DLD1 (cell line): ENCODE results near the gene SPINK8.
"Not testable (repeated sequence)": the region's sequence is repeated elsewhere in the genome, so short reads cannot be mapped to it uniquely, and the experiment has no call there.

ENCODE experiments used
- in situ Hi-C: cut with HindIII; loops from 2 replicates; pipeline ENCODE4 v1.10.0; 2017; ENCODE audit warnings: low sequenced_read_pairs

SPINK8 gene

DNA sequence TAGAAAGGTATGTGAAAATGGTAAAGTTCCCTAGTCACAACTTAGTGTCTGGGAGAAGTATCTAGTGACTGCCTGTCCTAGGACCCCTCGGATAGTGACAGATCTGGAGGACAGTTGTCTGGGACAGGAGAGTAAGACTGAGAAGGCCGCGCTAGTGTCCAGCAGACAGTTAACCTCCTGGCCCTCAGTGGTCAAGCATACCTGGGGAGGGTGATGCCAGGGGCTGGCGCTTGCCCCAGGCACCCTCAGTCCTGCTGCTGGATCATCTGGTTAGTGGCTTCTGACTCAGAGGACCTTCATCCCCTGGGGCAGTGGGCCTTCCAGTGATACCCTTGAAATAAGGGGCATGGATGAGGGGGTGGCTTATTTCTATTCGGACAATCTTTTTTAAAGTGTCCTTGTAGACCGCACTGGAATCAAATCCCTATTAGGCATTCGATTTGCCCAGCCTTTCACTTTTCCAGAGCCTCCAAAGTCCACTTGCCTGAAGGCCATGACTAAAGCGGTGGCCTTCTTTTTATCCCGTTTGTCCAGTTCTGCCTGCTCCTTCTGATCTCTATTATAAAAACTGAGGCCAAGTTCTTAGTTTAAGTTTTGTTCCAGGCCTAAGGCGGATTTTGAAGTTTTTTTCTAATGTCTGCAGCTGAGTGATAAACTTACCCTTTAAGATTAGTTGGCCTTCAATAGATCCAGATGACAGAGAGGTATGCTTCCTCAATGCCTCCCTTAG, 1.6 kb downstream of the SPINK8 start:
- in situ Hi-C loops = not testable (repeated sequence)

DNA sequence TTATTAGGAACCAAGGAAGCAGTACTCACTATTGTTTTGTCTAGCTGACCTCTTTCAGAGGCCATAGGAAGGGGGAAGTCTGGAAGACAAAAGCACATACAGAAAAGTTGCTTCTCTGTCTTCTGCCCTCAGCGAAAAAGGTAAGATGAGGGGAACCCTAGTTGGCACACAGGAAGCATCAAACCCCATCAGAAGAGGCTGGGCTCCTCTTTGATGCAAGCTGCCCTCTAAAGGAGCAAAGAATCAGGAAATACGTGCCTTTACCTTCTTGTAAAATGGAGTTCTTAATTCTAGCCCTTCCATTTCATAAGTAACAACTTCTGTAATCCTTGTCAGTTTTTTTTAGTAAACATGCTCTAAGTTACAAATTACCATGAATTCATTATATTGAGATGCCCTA, 12.5 kb downstream of the SPINK8 start:
- in situ Hi-C loops = no loop called here

DNA sequence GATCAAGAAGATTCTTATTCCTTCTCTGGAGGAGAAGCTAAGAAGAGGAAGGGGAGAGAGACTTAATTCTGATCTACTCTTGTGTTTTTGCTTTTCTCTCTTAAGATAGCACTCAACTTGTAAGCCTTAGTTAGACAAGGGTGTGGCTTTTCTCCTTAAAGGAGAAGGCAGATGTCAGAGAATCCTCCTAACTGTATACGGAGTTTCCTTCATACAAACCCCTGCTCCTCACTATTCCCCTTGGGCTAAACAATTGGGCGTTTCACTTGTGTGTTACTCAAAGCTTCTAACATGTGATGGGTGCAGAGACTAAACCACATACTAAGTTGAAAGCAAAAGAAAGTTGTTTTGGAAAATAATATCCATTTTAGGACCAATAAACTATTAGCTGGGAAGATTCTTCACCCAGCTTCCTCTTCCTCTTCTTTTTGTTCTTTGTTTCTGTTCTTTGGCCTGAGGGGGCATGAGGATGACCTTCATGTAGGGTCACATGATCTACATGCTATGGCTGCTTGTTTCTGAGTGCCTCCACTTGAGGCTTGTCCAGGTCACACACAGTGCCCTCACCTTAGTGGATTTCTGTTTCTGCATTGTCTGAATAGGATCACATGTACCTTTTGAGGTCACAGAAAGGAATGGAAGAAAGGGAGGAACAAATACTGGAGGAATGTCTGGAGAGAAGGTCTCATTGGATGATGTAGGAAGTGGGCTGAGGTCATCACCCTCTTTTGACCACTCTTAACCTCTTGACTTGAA, 14.6 kb downstream of the SPINK8 start:
- in situ Hi-C loops = no loop called here

DNA sequence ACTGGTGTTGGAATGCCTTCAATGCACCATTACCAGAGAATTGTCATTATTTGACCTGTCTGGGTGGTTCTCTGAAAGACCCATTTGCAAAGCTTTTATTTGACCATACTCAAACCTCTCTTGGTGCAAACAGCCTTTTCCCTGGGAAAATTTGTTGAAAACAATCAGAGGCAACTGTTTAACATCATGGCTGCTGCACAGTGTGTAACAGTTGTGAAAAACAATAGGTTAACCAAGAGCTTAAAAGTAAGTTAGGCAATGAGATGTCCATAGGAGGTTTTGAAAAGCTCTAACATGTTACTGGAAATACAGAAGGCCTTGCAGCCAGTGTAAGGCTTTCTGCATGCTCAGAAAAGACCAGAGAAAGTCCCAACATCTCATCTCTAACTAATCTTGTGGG, 18.9 kb downstream of the SPINK8 start:
- in situ Hi-C loops = no loop called here

DNA sequence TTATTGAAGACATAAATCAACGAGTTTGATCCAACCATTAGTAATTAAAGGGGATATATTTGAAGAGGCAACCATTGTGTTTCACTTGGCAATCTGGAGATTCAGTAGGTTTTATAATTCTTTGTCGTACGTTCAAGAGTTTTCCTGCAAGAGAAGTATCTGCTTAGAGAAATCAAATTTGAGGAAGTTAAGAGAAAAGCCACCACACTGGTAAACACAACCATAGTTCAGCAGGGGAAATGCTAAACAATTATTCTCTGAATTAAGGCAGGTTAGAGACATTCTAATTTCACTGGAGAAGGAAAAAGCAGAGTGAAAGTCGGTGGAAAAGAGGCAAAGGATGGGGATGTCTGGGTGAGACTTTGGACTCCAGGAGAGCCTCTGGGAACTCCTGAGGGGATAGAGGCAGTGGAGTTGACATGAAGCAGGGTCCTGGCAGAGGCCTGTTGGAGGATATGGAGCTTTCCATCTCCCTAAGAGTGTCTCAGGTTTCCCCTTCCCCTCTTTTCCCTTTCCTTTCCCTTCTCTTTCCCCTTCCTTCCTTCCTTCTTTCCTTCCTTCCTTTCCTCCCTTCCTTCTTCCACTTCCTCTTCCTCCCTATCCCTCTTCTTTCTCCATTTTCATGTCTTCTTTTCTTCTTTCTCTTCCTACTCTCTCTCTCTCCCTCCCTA, 26.5 kb downstream of the SPINK8 start:
- in situ Hi-C loops = no loop called here

DNA sequence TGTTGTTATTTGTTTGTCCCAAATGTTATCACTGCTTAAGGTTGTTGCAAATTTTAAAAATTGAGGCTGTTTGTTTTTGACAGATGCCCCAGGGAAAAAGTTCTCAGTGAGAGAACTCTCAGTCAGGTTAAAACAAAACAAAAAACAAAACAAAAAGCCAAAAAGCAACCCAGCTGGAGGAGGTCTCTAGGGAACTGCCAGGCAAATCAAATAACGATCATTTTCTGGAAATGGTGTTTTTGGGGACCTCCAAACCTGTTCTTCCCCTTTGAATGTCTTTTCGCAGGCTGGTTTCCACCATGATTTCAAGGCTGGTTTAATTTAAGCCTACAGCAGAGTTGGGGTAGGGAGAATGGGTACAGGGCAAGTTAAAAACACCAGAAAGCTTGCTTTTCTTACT, 27.2 kb downstream of the SPINK8 start:
- in situ Hi-C loops = no loop called here

DNA sequence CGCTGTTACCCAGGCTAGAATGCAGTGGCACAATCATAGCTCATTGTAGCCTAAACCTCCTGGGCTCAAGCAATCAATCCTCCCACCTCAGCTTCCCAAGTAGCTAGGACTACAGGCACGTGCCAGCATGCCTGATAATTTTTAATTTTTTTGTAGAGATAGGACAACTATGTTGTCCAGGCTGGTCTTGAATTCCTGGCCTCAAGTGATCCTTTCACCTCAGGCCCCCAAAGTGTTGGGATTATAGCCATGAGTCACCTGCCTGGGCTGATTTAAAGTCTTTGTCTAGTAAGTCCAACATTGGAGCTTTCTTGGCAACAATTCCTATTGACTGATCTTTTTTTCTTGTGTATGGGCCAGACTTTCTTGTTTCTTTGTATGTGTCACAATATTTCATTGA, 28.1 kb downstream of the SPINK8 start:
- in situ Hi-C loops = no loop called here

DNA sequence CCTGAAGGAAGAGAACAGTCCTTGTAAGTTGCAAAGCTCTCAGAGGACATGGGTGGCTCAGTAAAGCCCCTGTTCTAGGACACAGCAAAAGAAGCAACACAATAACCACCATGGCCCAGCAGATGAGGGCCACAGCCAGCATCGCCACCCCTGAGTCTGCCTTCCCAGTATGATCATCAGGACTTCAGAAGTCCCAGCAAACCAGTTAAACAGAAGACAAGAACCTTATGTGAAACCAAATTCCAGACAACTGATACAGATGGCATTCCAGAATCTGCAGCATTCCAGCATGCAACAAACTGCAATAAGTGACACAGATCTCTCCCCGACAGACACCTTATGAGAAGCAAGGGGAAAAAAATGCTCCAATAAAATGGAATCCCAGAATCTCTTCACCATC, 30.4 kb downstream of the SPINK8 start:
- in situ Hi-C loops = no loop called here

DNA sequence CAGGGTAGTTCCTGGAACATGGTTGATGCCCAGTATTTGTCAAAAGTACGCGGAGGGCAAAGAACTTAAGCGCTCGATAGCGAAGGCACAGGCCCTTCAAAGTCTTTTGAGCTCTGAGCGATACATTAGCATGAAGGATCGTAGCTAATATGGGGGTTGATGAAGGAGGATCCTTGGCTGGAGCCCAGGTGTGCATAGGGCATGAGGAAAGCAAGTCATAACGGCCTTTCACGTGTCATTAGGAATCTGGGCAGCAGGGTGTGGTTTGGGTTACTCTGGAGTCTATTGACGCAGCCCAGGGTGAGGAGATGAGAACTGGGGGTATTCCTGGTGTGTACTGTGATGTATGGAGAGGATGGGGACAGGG, 31.7 kb downstream of the SPINK8 start:
- in situ Hi-C loops = no loop called here

DNA sequence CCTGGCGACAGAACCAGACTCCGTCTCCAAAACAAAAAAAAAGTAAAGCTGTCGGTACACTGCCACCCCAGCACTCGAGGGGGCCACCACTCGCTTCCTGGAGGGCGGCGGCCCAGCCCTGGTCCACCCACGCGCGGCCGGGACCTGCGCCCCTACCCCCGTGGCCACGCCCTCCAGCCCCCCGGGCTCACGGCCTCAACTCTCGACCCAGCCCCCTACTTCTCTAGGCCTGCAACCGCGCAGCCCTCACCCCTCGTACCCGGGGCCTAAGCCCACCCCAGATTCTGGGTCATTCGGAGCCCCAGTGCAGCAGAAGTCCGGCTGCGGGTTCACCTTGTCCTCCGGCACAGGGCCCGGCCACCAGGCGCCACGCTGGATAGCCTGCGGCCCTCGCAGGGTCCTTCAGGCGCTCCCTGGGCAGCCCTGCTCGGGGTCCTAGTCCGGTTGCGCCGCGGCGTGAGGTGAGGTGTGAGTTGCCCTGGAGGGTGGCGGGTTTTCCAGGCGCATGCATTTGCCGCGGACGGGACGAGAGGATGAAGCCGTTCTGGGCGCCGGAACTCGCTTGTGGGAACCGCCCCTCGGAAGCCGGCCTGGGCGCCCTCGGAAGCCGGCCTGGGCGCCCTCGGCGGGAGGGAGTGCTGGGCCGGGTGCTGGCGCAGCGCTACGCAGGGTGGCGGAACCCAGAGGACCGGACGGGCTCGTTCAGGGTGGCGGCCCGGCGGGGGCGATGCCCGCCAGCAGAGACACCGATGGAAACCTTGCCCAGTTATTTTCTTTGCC, 32.3 kb downstream of the SPINK8 start, which contains the start of gene NME6:
Gene NME6, minus strand, starts transcription at position 348 of the 780 bp plus-strand sequence.
- in situ Hi-C loops = no loop called here

DNA sequence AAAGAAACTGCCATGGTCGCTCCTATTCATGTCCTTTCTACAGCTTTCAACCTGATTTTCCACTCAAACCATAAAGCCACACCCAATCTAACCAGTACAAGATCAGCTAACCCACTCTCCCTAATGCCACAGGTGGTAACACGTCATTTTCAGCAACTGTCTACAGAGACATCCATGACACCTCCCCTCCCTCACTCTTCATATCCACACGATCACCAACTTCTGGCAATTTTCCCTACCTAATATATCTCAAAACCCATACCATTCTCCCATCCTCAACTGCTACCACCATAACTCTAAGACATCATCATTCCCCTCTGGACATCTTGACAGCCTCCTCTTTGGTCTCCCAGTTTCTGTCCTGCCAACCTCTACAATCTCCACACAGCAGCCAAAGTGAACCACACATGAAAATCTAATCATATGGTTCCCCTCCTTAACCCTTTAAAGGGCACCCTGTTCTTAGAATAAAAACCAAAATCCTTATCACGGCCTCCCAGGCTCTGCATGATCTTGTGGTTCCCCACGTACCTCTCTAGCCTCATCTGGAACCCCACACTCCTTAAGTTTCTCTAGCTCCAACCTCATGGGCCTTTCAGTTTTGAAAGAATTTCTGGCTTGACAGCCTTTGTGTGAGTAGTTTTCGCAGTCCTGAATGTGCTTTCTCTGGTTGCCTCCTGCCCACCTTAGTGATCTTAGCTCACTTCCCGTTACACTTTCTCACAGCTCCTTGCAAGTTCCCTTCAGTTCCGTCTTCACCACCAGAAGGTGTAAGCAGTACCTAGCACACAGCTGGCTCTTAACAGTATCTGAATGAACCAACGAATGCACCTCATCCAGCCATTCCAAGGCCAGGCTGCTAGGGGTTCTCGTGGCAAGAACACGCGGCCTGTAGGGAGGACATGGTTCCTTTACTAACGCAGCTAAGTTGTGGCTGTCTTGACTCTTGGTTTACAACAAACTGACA, 33.4 kb downstream of the SPINK8 start:
- in situ Hi-C loops = no loop called here

DNA sequence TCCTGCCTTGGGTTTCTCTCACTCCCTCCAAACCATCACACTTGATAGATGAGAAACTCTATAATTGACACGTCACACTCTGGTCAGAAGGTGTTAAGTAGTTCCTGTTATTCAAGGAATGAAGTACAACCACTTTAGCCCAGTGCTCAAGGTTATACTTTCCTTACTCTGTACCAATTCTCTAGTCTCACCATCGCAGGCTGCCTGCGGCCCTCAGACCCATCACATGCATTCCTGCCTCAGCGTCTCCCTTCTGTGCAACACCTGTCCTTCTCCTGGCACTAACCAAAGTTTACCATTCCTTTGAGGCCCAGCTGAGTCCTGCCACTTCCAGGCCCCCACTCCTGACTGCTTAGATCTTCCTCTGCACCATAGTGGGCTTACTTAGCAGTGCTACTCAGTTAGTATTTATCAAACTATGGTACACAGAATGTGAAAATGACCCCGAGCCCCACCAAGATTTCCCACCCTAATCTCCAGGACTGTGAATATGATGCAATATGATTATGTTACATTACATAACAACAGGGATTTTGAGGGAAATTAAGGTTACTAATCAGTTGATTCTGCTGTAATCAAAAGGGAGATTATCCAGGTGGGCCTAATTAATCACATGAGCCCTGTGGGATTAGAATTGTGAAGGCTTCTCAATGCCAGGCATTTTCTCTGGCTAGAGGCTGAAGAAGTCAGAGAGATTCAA, 36.2 kb downstream of the SPINK8 start:
- in situ Hi-C loops = no loop called here

DNA sequence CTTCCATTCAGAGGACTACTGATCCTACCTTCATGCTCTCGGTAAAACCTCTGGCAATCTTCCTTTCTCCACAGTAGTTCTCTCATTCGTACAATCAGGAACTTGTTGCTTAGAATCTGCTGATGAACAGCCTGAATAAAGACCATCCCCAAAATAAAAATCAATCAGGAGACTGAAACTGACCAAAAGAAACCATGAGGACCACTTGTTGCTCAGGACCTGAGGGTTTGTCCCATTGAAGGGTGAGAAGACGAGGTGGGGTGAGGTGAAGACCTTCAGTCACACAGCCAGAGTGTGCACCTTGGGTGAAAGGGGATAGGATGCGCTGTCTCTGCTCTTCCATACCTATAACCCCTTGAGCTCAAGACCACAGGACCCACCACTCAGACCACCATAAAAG, 36.8 kb downstream of the SPINK8 start:
- in situ Hi-C loops = no loop called here

DNA sequence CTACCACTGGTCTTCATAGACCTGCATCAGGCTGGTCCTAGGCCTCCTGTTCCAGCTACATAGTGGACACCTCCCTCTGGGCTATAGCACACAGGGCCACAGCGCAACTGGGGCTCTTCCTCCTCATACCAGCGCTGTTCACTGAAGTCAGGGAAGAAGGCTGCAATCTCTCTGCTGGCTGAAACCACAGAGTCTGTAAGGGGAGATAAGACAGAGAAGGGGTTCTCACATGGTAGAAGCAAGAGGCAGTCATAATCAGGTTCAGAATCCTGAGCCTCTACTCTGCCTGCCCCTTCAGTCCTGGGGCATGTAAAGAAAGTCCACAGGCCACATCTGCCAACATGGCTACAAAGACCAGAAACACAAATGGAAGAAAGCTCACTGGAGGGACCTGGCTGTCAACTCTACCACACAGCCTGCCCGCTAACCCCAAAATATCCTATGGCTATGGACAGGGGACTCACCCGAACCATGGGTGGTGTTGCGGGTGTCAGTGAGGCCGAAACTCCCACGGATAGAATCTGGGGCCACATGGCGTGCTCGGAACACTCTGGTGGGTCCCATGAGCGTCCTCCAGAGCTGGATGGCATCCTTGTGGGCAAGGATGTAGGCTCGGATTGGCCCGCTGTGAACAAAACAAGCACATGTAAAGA, 38.7 kb downstream of the SPINK8 start:
- in situ Hi-C loops = no loop called here

DNA sequence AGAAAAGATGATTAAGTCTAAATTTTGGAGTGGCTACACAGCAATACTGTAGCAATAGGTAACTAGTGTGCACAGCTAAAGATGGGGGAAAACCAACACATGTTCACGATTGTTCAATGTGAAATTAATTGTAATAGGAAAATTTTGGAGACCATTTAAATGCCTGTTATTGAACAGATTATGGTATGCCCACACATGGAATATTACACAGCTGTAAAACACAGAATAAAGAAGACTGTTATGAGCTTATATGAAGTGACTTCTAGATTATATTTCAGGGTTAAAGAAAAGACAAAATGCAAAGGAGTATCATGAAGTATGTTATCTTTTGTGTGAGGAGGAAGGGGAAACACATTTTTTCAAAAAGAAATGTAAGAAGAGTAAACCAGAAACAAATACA, 43.8 kb downstream of the SPINK8 start:
- in situ Hi-C loops = no loop called here

DNA sequence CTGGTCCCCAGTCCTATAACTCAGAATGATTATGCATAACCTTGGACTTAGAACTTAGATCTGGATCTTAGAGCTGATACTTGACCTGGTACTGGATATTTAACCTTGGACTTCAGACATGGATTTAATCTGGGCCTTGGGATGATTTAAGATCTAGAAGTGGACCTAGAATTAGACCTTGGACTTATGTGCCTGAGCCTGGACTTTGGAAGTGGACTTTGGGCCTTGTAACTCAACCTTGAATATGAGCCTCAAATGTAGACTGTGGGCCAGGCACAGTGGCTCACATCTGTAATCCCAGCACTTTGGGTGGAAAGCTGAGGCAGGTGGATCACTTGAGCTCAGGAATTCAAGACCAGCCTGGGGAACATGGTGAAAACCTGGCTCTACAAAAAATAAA, 46.4 kb downstream of the SPINK8 start:
- in situ Hi-C loops = no loop called here

DNA sequence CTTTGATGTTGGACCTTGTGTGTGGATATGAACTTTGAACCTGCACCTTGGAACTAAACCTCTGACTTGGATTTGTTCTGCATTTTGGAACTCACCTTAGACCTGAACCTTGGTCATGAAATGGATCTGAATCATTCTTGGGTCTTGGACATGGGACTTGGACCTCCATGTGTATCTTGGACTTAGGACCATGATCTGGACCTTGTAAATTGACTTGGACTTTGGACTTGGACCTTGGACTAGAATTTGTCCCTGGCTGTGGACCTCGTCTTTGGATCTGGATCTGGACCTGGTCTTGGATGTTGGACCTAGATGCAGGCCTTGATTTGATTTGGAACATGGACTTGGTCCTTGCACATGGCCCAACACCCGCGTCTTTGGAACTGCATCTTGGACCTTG, 47.2 kb downstream of the SPINK8 start:
- in situ Hi-C loops = no loop called here

DNA sequence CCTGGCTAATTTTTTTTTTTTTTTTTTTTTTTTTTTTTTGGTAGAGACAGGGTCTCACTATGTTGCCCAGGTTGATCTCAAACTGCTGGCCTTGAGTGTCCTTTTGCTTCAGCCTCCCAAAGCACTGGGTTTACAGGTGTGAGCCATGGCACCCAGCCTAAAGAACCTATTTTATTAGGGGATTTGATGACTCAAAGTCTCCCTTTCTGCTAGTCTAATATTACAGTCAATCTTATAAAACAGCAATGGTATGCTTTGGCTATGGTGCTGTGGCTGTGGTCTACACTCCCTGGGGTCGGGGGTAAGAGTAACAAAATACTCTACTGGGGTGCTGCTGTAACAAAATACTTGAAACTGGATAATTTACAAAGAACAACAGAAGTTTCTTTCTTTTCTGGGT, 47.8 kb downstream of the SPINK8 start:
- in situ Hi-C loops = no loop called here

DNA sequence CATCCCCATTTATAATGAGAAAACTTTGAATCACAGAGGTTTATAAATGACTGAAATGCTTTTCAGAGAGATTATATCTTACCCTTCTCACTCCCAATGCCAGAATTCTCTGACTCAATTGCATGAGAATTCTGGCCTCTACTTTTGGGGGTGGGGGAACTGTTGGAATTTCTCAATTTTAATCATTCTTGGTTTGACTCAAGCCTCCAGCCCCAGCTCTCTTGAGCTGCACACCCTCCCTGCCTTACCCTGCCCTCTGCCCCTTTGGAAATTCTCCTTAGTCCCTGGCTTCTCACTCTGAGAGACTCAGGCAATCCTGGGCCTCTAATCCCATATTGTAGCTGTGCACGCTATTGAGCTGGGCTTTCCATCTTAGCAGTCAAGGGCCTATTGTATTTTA, 48.3 kb downstream of the SPINK8 start:
- in situ Hi-C loops = no loop called here
